Mononuclear cell (primary cell): ENCODE measurements around the gene TENM4. TPM values are rescaled to one million over a fixed set of nuclear protein-coding genes. Genes with fewer than 3 reads are reported as not detected.

Experiments used
- H3K27me3 ChIP-seq: 2 replicates; pipeline ENCODE4 v1.6.0; 2011; ENCODE audit warnings: low read length, control low read depth; ENCODE audit not compliant: insufficient read depth
- H3K4me1 ChIP-seq: 2 replicates; pipeline ENCODE4 v1.5.1; 2011; ENCODE audit warnings: mild to moderate bottlenecking, low read length, control low read depth; ENCODE audit not compliant: insufficient read depth
- H3K4me3 ChIP-seq: 2 replicates; pipeline ENCODE4 v1.5.1; 2011; ENCODE audit warnings: mild to moderate bottlenecking, low read length, moderate library complexity
- H3K9me3 ChIP-seq: 2 replicates; pipeline ENCODE4 v1.5.1; 2011; ENCODE audit warnings: low read depth, mild to moderate bottlenecking, control low read depth, low read length
- total RNA-seq: library from RNA; depleted of rRNA; stranded (reverse); fragments of >200 nt; gene quantifications from one replicate; pipeline ENCODE4 v1.2.3, GENCODE V29; 2012

TENM4 gene
- total RNA-seq, 1 donor = 0.63 TPM

DNA sequence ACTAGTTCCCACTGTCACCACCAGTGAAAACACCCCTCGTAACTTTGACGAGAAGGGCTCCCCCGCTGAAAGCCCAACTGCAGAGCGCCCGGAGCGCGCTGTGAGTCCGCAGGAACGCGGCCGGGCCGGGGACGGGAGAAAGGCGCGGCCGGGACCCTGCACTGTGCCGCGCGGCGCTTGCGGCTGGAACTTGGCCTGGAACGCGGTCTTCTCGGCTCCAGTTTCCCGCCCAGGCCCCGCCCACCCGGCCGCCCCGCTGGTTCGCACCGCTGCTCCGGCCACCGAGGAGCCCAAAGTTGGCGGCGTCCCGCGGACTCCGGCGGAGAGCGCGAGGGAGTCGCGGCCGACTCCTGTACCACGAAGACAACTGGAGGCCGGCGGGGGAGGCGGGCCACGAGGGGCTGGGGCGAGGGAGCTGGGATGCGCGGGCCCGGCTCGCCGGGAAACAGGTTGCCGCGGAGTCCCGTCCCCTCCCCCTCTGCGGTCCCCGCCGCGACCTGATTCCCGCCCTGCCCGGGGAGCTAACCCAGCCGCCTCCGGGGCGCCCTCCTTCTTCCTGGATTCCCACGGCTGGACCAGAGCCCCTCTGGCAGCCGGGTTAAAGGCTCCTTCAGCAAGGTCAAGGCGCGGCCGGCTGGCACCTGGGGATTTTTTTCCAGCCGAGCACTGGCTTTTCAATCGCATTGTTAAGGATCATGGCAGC lies 3.4 kb downstream of the TENM4 start:
- H3K4me3 ChIP-seq = no peak overlapping the region
- H3K4me1 ChIP-seq = peaks cover 19% of the 10 kb centered on the region
- H3K27me3 ChIP-seq = peaks cover 74% of the 10 kb centered on the region
- H3K9me3 ChIP-seq = no peaks in the 10 kb centered on the region

DNA sequence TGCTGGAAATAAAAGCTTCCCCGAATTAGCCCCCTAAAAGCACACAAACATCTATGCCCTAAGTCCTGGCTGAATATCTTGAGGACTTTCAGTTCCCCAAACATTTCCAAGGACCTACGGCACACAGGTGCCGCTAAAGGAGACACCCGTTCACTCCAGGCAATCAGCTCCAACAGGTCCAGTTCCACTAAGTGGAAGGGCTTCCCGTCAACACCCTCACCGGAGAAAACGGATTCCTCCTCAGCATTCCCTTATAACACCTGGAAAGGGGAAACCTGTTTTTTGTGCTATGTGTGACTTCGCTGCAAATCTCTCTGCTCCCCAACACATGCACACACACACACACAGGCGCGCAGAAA lies 3.9 kb downstream of the TENM4 start:
- no peak overlapping the region for H3K4me3 ChIP-seq
- H3K9me3 ChIP-seq = no peaks in the 10 kb centered on the region
- peaks cover 69% of the 10 kb centered on the region for H3K27me3 ChIP-seq
- peaks cover 19% of the 10 kb centered on the region for H3K4me1 ChIP-seq

DNA sequence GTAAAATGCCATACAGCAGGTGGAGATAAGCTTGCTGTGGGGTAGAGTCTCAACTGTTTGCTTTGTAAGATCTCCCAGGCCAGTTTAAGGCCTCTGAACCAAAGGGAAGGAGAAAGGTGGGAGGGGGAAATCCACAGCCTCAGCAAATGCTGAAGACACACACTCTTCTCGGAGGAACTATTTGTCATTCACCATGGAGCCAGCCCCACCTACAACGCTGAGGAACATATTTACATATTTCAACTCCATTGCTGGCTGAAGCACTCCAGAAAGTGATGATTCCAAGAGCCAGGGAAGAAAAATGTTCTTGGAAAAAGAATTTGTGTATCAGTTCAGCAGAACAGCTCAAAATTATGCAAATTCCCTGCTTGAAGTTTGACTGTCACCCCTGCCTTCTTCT lies 6.5 kb downstream of the TENM4 start:
- peaks cover 56% of the 10 kb centered on the region for H3K27me3 ChIP-seq
- no peak overlapping the region for H3K4me3 ChIP-seq
- no peaks in the 10 kb centered on the region for H3K9me3 ChIP-seq
- peaks cover 5% of the 10 kb centered on the region for H3K4me1 ChIP-seq

DNA sequence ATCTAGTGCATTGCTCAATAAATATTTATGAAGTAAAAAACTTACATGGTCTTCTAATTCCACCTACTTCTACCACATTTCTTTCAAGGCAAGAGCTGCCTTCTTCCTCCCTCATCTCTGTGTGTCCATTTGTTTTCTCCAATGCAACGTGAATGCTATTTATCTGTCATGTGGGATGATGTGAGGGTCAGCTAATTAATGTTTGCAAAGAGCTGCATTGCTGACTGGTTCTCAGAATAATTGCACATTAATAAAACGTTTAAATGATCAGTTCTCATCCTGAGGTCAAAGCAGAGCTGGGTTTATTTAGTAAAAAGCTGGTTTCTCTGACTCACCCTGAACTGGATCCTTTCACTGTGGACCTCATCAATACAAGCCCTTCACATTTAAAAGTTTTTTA lies 8.7 kb downstream of the TENM4 start:
- H3K4me1 ChIP-seq = peaks cover 3% of the 10 kb centered on the region
- H3K4me3 ChIP-seq = no peak overlapping the region
- H3K27me3 ChIP-seq = peaks cover 38% of the 10 kb centered on the region
- H3K9me3 ChIP-seq = no peaks in the 10 kb centered on the region

DNA sequence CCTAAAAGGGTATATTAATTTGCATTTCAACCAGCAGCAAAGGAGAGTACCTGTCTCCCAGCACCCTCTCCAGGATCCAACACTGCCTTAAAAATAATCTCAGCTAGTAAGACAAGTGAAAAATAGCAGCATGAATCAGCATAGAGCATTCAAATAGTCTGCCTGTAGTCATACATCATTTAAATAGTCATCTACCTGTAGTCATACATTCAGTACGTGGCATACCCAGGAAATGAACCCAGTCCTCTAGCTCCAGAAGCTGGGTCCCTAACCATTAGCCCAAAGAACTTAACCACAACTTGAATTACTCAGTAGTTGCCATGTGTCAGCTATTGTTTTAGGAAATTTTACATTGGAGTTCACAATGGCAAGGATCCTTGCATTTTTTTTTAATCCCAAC lies 9.3 kb downstream of the TENM4 start:
- Histone ChIP-seq H3K4me3 (no peak overlapping the region), H3K4me1 (no peaks in the 10 kb centered on the region), H3K9me3 (no peaks in the 10 kb centered on the region), H3K27me3 (peaks cover 32% of the 10 kb centered on the region)

DNA sequence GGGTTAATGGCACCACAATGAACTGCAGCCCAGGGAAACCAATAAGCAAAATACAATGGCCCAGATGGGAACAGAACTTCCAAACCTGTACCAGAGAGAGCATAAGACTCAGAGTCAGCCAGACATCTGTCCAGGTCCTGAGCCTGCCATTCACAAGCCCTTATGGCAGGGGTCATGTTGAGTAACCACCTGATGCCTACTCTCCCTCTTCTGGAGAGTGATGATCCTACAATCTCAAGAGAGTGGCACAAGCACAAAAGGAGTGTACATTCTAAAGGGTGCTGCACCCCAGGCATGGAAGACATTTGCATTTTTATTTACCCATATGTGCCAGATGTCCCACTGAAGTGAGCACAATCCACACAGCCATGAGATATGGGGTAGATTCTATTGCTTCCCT lies 10.6 kb downstream of the TENM4 start:
- Histone ChIP-seq H3K27me3 (peaks cover 20% of the 10 kb centered on the region), H3K4me1 (no peaks in the 10 kb centered on the region), H3K9me3 (no peaks in the 10 kb centered on the region), H3K4me3 (no peak overlapping the region)

DNA sequence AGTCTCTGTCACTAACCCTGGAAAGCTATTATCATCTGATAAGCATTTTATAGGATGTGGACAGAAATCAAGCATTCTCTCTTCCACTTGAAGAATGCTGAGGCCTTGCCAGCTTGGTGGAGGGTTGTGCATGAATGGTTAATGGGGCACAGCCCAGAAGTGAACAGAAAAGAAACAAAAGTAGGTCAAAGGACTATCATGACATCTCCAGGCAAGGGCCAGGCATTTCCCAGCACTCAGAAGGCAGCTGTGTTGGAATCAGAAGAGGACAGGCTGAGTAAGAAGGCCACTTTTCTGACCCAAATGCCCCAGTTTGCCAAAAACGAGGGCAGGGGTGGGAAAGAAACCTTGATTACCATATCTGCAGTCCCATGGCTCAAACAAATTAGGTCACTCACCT lies 12.4 kb downstream of the TENM4 start:
- Histone ChIP-seq H3K4me1 (no peaks in the 10 kb centered on the region), H3K9me3 (no peaks in the 10 kb centered on the region), H3K4me3 (no peak overlapping the region), H3K27me3 (peaks cover 1% of the 10 kb centered on the region)

DNA sequence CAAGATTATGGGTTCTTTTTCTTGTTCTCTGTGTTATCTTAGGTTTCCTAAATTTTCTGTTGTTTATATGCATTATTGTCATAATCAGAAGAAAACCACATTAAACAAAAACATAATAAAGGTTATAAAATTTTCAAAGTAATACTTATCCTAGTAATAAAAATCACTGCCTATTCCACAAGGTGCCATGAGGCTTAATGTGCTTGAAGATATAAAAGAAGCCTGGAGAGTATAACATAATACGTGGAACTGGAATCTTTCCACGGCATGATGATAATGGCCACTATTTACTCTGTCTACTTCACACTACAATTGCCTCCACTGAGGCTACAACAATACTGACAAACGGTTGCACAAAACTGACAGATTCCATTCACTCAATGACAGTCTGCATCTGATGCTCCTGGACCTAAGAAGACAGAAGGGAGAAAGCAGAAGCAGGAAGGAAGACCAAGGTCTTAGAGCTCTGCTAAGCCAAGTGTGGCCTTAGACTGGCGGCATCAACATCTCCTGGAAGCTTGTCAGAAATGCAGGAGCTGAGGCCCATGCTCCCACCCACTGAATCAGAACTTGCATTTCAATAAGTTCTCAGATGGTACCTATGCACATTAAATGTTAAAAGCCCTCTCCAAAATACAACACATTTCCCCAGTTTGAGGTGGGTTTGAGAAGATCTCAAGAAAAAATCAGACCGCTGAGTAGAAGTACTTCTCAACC lies 13.1 kb downstream of the TENM4 start:
- no peak overlapping the region for H3K4me3 ChIP-seq
- no peaks in the 10 kb centered on the region for H3K4me1 ChIP-seq
- no peaks in the 10 kb centered on the region for H3K27me3 ChIP-seq
- H3K9me3 ChIP-seq = no peaks in the 10 kb centered on the region

DNA sequence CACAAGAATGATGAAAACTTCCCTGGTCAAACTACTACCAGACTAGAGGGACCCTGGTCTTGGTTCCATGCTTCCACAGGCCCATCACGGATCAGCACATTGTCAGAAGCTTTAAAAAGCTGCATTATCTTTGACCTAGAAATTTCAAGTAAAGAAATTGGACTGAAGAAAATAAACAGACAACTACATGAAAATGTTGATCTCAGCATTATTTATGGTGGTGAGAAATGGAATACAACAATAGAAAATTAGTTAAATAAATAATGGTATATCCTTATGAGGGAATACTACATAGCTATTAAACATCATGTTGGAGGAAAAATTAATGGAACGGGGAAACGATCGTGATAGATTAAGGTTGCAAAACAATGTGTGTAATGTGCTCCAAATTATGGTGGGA lies 13.7 kb downstream of the TENM4 start:
- Histone ChIP-seq H3K9me3 (no peaks in the 10 kb centered on the region), H3K4me3 (no peak overlapping the region), H3K4me1 (no peaks in the 10 kb centered on the region), H3K27me3 (no peaks in the 10 kb centered on the region)

DNA sequence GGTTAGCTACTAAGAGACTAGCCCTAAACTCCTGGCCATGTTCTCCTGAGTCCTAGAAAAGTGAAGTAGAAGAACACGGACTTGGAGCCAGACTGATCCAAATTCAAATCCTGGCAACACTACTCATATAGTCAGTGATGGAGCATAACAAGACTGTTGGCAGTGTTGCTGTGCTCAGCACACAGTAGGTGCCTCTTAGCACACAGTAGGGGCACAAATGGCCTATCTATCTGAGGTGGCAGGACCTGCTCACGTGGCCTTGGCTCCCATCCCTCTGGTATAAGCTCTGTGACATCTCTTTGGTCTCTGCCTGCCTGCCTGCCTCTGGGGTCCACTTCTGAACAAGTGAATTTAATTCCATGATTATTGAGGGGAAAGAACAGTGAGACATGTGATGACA lies 15.4 kb downstream of the TENM4 start:
- H3K27me3 ChIP-seq = no peaks in the 10 kb centered on the region
- H3K9me3 ChIP-seq = no peaks in the 10 kb centered on the region
- H3K4me3 ChIP-seq = no peak overlapping the region
- H3K4me1 ChIP-seq = no peaks in the 10 kb centered on the region

DNA sequence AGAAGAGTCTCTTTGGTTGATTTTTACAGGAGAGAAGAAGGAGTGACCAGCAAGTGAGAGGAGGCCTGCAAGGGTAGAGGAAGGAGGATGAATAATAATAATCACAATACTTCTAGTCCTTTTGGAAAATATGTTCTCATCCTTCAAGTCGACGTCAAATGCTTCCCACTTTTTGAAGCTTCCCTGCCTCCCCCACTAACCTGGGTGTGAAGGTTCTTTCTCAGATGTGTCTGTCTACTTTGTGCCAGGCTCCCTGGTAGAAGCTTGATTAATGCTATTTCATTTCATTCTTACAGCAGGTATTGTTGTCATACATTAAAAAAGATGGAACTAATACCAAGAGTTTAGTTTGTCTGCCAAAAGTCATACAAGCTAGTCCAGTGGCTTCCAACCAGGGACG lies 17.1 kb downstream of the TENM4 start:
- no peak overlapping the region for H3K4me3 ChIP-seq
- no peaks in the 10 kb centered on the region for H3K9me3 ChIP-seq

DNA sequence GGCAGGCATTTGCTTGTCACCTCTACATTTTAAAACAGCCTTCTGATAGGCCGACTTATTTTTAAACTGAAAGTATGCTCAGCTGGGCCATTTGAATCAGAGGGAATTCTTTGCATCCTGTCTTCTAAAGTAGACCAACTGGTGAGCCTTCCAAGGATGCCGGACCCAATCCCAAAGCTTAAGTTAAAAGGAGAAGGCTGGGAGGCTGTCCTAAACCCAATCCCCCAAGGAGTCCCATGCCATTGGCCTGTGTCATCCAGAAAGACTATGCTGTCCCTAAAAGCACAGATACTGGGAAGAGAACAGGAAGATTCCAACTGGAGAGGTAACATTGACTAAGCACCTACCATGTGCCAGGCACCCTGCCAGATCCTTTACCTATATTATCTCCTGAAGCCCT lies 18.0 kb downstream of the TENM4 start:
- Histone ChIP-seq H3K4me1 (no peaks in the 10 kb centered on the region), H3K9me3 (no peaks in the 10 kb centered on the region), H3K4me3 (no peak overlapping the region), H3K27me3 (no peaks in the 10 kb centered on the region)

More for the DNA sequence above, 17.1 kb downstream of the TENM4 start:
- H3K4me1 ChIP-seq = no peaks in the 10 kb centered on the region
- H3K27me3 ChIP-seq = no peaks in the 10 kb centered on the region

DNA sequence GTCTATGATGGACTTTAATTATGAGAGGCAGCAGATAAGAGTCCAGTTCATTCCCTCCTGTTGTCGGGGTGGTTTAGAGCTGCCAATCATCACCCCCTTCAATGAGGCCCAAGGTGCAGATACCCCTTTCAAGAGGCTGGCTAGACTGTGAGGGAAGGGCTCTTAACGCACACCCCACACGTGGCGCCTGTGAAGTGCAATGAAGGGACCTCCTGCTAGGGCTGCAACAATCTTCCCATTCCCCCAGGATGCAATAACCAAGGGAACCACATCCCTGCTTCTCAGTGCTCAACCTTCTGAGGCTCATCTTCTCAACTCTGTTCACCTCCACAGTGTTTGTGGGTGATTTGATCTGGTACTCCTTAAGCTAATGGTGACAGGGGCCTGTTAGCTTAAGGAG lies 19.0 kb downstream of the TENM4 start:
- no peaks in the 10 kb centered on the region for H3K4me1 ChIP-seq
- no peaks in the 10 kb centered on the region for H3K9me3 ChIP-seq
- H3K27me3 ChIP-seq = no peaks in the 10 kb centered on the region
- no peak overlapping the region for H3K4me3 ChIP-seq

DNA sequence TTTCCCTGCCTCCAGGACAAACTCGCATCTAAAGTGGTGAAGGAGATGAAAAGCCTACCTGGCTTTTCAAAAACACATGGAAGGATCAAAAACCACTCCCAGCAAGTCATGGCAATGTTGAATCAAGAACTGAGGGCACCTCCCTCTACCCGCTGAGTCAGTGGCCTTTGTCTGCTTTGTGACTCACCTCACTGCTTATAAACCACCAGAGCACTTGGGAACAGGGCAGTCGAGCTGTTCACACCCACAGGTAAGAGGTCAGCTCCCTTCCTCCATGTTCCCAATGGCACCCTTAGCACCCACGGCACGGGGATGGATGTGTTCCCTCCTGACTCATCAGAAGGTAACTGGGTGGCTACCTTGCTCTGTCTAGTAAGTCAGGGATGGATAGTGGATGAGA lies 21.7 kb downstream of the TENM4 start:
- H3K9me3 ChIP-seq = no peaks in the 10 kb centered on the region
- no peaks in the 10 kb centered on the region for H3K4me1 ChIP-seq
- no peak overlapping the region for H3K4me3 ChIP-seq
- no peaks in the 10 kb centered on the region for H3K27me3 ChIP-seq

DNA sequence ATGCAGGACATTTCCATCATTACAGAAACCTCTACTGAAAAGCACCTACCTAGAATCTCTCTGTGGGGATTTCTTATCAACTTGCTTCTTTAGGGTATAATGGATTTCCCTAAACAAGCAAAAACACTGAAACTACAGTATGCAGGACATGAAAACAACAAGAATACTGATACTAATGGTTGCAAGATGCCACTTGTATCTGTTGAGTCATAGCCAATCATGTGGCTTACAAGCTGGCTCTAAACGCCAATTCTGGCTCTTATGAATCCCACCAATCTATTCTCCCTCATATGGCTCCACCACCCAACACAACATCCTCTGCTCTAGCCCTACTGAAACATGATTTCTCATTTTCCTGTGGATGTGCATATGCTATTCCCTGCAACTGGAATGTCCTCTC lies 22.6 kb downstream of the TENM4 start:
- H3K4me3 ChIP-seq = no peak overlapping the region
- H3K27me3 ChIP-seq = no peaks in the 10 kb centered on the region

More for the DNA sequence above, 22.6 kb downstream of the TENM4 start:
- Histone ChIP-seq H3K9me3 (no peaks in the 10 kb centered on the region), H3K4me1 (no peaks in the 10 kb centered on the region)
